ENCODE data around the gene XRCC5.
A peak's percentile ranks its signal among the peaks of the same experiment; 100 is the strongest.

The XRCC5 gene

GRCh38 chr2:216086207-216086893, 22.8 kb upstream of the XRCC5 start:
- DNase-seq = no peak

GRCh38 chr2:216090369-216090786, 18.8 kb upstream of the XRCC5 start:
- no peak for DNase-seq

- no peak for DNase-seq
Observed at GRCh38 chr2:216092646-216093045, 16.5 kb upstream of the XRCC5 start.

- no peak for DNase-seq
Observed at GRCh38 chr2:216094701-216095100, 14.4 kb upstream of the XRCC5 start.

- no peak for DNase-seq
Observed at GRCh38 chr2:216098421-216099334, 10.5 kb upstream of the XRCC5 start.

- no peak for DNase-seq
Observed at GRCh38 chr2:216101109-216101508, 8.0 kb upstream of the XRCC5 start.

GRCh38 chr2:216103213-216103612, 5.9 kb upstream of the XRCC5 start:
- no peak for DNase-seq

GRCh38 chr2:216104691-216105090, 4.5 kb upstream of the XRCC5 start:
- DNase-seq = no peak

- DNase-seq = no peak
Observed at GRCh38 chr2:216107320-216107719, 1.8 kb upstream of the XRCC5 start.

- DNase-seq = no peak
Observed at GRCh38 chr2:216107760-216108159, 1.4 kb upstream of the XRCC5 start.

GRCh38 chr2:216108310-216108966, 710 bp upstream of the XRCC5 start:
- no peak for DNase-seq

GRCh38 chr2:216109962-216110614, 940 bp downstream of the XRCC5 start:
- no peak for DNase-seq

GRCh38 chr2:216110620-216111019, 1.5 kb downstream of the XRCC5 start:
- no peak for DNase-seq

- no peak for DNase-seq
Observed at GRCh38 chr2:216111122-216111521, 2.0 kb downstream of the XRCC5 start.

GRCh38 chr2:216112926-216113325, 3.8 kb downstream of the XRCC5 start:
- DNase-seq = no peak

GRCh38 chr2:216113572-216113971, 4.4 kb downstream of the XRCC5 start:
- DNase-seq = no peak

GRCh38 chr2:216114382-216114713, 5.2 kb downstream of the XRCC5 start:
- DNase-seq = no peak

GRCh38 chr2:216114714-216115531, 5.8 kb downstream of the XRCC5 start:
- peak; percentile 97 for DNase-seq

GRCh38 chr2:216116418-216116817, 7.3 kb downstream of the XRCC5 start:
- DNase-seq = no peak

- DNase-seq = no peak
Observed at GRCh38 chr2:216117561-216118340, 8.6 kb downstream of the XRCC5 start.

GRCh38 chr2:216118474-216118873, 9.3 kb downstream of the XRCC5 start:
- no peak for DNase-seq

- no peak for DNase-seq
Observed at GRCh38 chr2:216119146-216119545, 10.0 kb downstream of the XRCC5 start.
